HG03060 (cell line): ENCODE results near the gene GMPPA.
A peak's percentile ranks its signal among the peaks of the same experiment; 100 is the strongest.

ENCODE experiments used
- ATAC-seq: cut with Tn5 transposase; IDR thresholded peaks from one replicate; pipeline ENCODE4 v1.9.1; 2021; ENCODE audit warnings: low read depth, moderate number of reproducible peaks; ENCODE audit not compliant: unreplicated experiment

Gene GMPPA

GRCh38 chr2:219537657-219538488, 39.2 kb downstream of the GMPPA start:
- ATAC-seq = no peak

- ATAC-seq = no peak
These were observed 39.8 kb downstream of the GMPPA start for GRCh38 chr2:219538504-219538951.

- ATAC-seq = no peak
These were observed 40.5 kb downstream of the GMPPA start for GRCh38 chr2:219538956-219539788.

- ATAC-seq = no peak
These were observed 41.4 kb downstream of the GMPPA start for GRCh38 chr2:219539926-219540678.

GRCh38 chr2:219540784-219541504, 42.3 kb downstream of the GMPPA start:
- no peak for ATAC-seq

GRCh38 chr2:219541611-219542180, 43.0 kb downstream of the GMPPA start:
- peak; percentile 47 for ATAC-seq

GRCh38 chr2:219542931-219543595, 44.4 kb downstream of the GMPPA start:
- peak; percentile 7 for ATAC-seq

- ATAC-seq = peak; percentile 51
These were observed 45.1 kb downstream of the GMPPA start, which contains the start of the genes CHPF and TMEM198 for GRCh38 chr2:219543596-219544358. TSS of gene CHPF (minus strand) at chr2:219543809. CDS start at chr2:219543538, 271 bp downstream. TSS of gene TMEM198 (plus strand) at chr2:219544028. CDS start at chr2:219544728, 700 bp downstream.

GRCh38 chr2:219544567-219544966, 45.9 kb downstream of the GMPPA start:
- ATAC-seq = no peak

GRCh38 chr2:219545295-219545942, 46.7 kb downstream of the GMPPA start:
- ATAC-seq = no peak

- no peak for ATAC-seq
These were observed 47.3 kb downstream of the GMPPA start for GRCh38 chr2:219545943-219546352.

- no peak for ATAC-seq
These were observed 48.9 kb downstream of the GMPPA start for GRCh38 chr2:219547621-219548020.

- no peak for ATAC-seq
These were observed 50.3 kb downstream of the GMPPA start for GRCh38 chr2:219548990-219549389.

- no peak for ATAC-seq
These were observed 50.9 kb downstream of the GMPPA start for GRCh38 chr2:219549619-219550018.

- ATAC-seq = no peak
These were observed 53.0 kb downstream of the GMPPA start for GRCh38 chr2:219551441-219552381.

GRCh38 chr2:219552382-219553167, 53.9 kb downstream of the GMPPA start:
- peak; percentile 83 for ATAC-seq
